Pons (tissue), 1 donor: ENCODE data around the gene TMEM181.

Experiments used
- DNase-seq: peaks from one replicate; pipeline ENCODE4 v3.0.0-alpha.2; 2016; ENCODE audit warnings: low spot score

Gene TMEM181

GRCh38 chr6:158564243-158565121 is 4.6 kb downstream of the TMEM181 start:
- no peak for DNase-seq

- DNase-seq = no peak
These were observed 5.2 kb downstream of the TMEM181 start for GRCh38 chr6:158565122-158565429.

GRCh38 chr6:158565482-158566040 is 5.7 kb downstream of the TMEM181 start:
- DNase-seq = no peak

- no peak for DNase-seq
These were observed 6.4 kb downstream of the TMEM181 start for GRCh38 chr6:158566207-158566818.

GRCh38 chr6:158567152-158567551 is 7.3 kb downstream of the TMEM181 start:
- no peak for DNase-seq

- DNase-seq = no peak
These were observed 8.0 kb downstream of the TMEM181 start for GRCh38 chr6:158567871-158568401.

- no peak for DNase-seq
These were observed 8.7 kb downstream of the TMEM181 start for GRCh38 chr6:158568549-158568948.

GRCh38 chr6:158569036-158569435 is 9.1 kb downstream of the TMEM181 start:
- no peak for DNase-seq

- no peak for DNase-seq
These were observed 10.7 kb downstream of the TMEM181 start for GRCh38 chr6:158570681-158570962.

GRCh38 chr6:158571826-158572652 is 12.1 kb downstream of the TMEM181 start:
- no peak for DNase-seq

GRCh38 chr6:158572653-158573541 is 13.0 kb downstream of the TMEM181 start:
- DNase-seq = no peak

- no peak for DNase-seq
These were observed 13.6 kb downstream of the TMEM181 start for GRCh38 chr6:158573542-158573931.

- no peak for DNase-seq
These were observed 14.9 kb downstream of the TMEM181 start for GRCh38 chr6:158574800-158575199.

- no peak for DNase-seq
These were observed 15.7 kb downstream of the TMEM181 start for GRCh38 chr6:158575550-158575949.

GRCh38 chr6:158584236-158584651 is 24.4 kb downstream of the TMEM181 start:
- peak; percentile 60 for DNase-seq

GRCh38 chr6:158586652-158587051 is 26.8 kb downstream of the TMEM181 start:
- DNase-seq = no peak

- no peak for DNase-seq
These were observed 29.5 kb downstream of the TMEM181 start for GRCh38 chr6:158589366-158589765.

GRCh38 chr6:158591134-158591809 is 31.4 kb downstream of the TMEM181 start:
- no peak for DNase-seq

GRCh38 chr6:158591810-158592209 is 31.9 kb downstream of the TMEM181 start:
- DNase-seq = no peak

- DNase-seq = no peak
These were observed 33.8 kb downstream of the TMEM181 start for GRCh38 chr6:158593670-158594069.

GRCh38 chr6:158595223-158595622 is 35.3 kb downstream of the TMEM181 start:
- no peak for DNase-seq
